PC-3 (cell line): ENCODE results near the gene EXD2. TPM values are rescaled to one million over a fixed set of nuclear protein-coding genes. Genes with fewer than 3 reads are reported as not detected.

Source experiments
- ATAC-seq: fragments of 200-7000 bp; cut with Tn5 transposase; 2 replicates; pipeline ENCODE4 v1.9.1; 2020; ENCODE audit warnings: mild to moderate bottlenecking, moderate library complexity
- BruUV-seq: library from RNA; stranded (reverse); fragments of 400-500 nt; replicated peaks from 2 replicates; lab custom pipeline; 2021; lab: Mats Ljungman, UMichigan
- CTCF ChIA-PET: fragments of 300-600 bp; sonication (Branson Sonifier 250); formaldehyde crosslinking; loops from one replicate; lab custom pipeline; 2022; ENCODE audit warnings: antibody characterized with exemption; lab: Charles Lee
- POLR2A ChIA-PET: fragments of 300-600 bp; sonication (Branson Sonifier 250); formaldehyde crosslinking; loops from one replicate; lab custom pipeline; 2022; ENCODE audit warnings: antibody characterized with exemption; ENCODE audit not compliant: unreplicated experiment; lab: Charles Lee
- DNase-seq: peaks from one replicate; pipeline ENCODE4 v3.0.0-alpha.2; 2015
- H2AFZ ChIP-seq: fragments of 300-600 bp; sonication (generic); 2 replicates; pipeline ENCODE4 v1.6.0; 2016; ENCODE audit warnings: antibody characterized with exemption, low read length
- H3F3A ChIP-seq: fragments of 300-600 bp; sonication (generic); one replicate; pipeline ENCODE4 v1.6.0; 2017; ENCODE audit warnings: antibody characterized with exemption, low read length, control low read depth, mild to moderate bottlenecking; ENCODE audit not compliant: unreplicated experiment
- H3K27ac ChIP-seq: fragments of 300-600 bp; sonication (generic); 2 replicates; pipeline ENCODE4 v1.5.1; 2016; ENCODE audit warnings: mild to moderate bottlenecking, low read length
- H3K27me3 ChIP-seq: fragments of 300-600 bp; sonication (generic); 2 replicates; pipeline ENCODE4 v1.6.1; 2016; ENCODE audit warnings: low read length, mixed read lengths
- H3K36me3 ChIP-seq: fragments of 300-600 bp; sonication (generic); 2 replicates; pipeline ENCODE4 v1.6.1; 2016; ENCODE audit warnings: low read depth, mixed run types, low read length, mixed read lengths
- H3K4me1 ChIP-seq: fragments of 300-600 bp; sonication (generic); 2 replicates; pipeline ENCODE4 v1.5.1; 2016; ENCODE audit warnings: low read length; ENCODE audit not compliant: insufficient read depth
- H3K4me2 ChIP-seq: fragments of 300-600 bp; sonication (generic); 2 replicates; pipeline ENCODE4 v1.6.0; 2016; ENCODE audit warnings: low read length
- H3K4me3 ChIP-seq: fragments of 300-600 bp; sonication (generic); 2 replicates; pipeline ENCODE4 v1.5.1; 2016; ENCODE audit warnings: mild to moderate bottlenecking, low read length, mixed read lengths
- H3K79me2 ChIP-seq: fragments of 300-600 bp; sonication (generic); 2 replicates; pipeline ENCODE4 v1.6.1; 2017; ENCODE audit warnings: low read length, mixed read lengths
- H3K9ac ChIP-seq: fragments of 300-600 bp; sonication (generic); 2 replicates; pipeline ENCODE4 v1.6.0; 2016; ENCODE audit warnings: mild to moderate bottlenecking, low read length
- H3K9me2 ChIP-seq: fragments of 300-600 bp; sonication (generic); replicated peaks from 2 replicates; pipeline ENCODE4 v1.6.1; 2016; ENCODE audit warnings: mixed run types, low read length, mixed read lengths
- H3K9me3 ChIP-seq: fragments of 300-600 bp; sonication (generic); 2 replicates; pipeline ENCODE4 v1.6.1; 2016; ENCODE audit warnings: low read length, mixed read lengths
- H4K20me1 ChIP-seq: fragments of 300-600 bp; sonication (generic); 2 replicates; pipeline ENCODE4 v1.6.1; 2016; ENCODE audit warnings: low read length, mixed read lengths
- EZH2 ChIP-seq: fragments of 300-600 bp; sonication (generic); IDR thresholded peaks from one replicate; pipeline ENCODE4 v1.6.1; 2017; ENCODE audit warnings: antibody characterized with exemption, mild to moderate bottlenecking, low read length; ENCODE audit not compliant: unreplicated experiment
- EZH2phosphoT487 ChIP-seq: fragments of 300-600 bp; sonication (generic); IDR thresholded peaks from 2 replicates; pipeline ENCODE4 v1.6.1; 2018; ENCODE audit warnings: mild to moderate bottlenecking, antibody characterized with exemption, low read length, borderline replicate concordance
- intact Hi-C: fragments of 100-400 bp; cut with micrococcal nuclease; formaldehyde crosslinking; loops from 2 replicates; pipeline ENCODE4 v1.9.0; 2023
- total RNA-seq: library from RNA; depleted of rRNA; stranded (reverse); fragments of >200 nt; gene quantifications from 2 replicates; pipeline ENCODE4 v1.2.3, GENCODE V29; 2014
- TF ChIP-seq, protein P1 (sequence below): fragments of 300-600 bp; sonication (generic); conservative IDR thresholded peaks from 2 replicates; pipeline ENCODE4 v1.5.1; 2017; ENCODE audit warnings: antibody characterized with exemption, low read depth, mild to moderate bottlenecking, low read length

Gene EXD2
- total RNA-seq, 1 experiment from 2014 or later: 19.9 TPM

- no peak overlapping the region for H2AFZ ChIP-seq
- H3K79me2 ChIP-seq: peaks cover 20% of the 10 kb centered on the region; the same call in 1 of the 2 replicates
- no TSS peak for BruUV-seq
- ChIA-PET CTCF (interaction anchor here (0.5 kb wide), 1 partner anchor 13 kb away, joined by 8 read pairs; no protein-coding TSS in a partner anchor), POLR2A (no interaction called here)
- peaks cover 10% of the 10 kb centered on the region for H3K4me1 ChIP-seq
- TF ChIP-seq EZH2 (no peak), EZH2phosphoT487 (no peak)
- TF ChIP-seq, protein P1, sequence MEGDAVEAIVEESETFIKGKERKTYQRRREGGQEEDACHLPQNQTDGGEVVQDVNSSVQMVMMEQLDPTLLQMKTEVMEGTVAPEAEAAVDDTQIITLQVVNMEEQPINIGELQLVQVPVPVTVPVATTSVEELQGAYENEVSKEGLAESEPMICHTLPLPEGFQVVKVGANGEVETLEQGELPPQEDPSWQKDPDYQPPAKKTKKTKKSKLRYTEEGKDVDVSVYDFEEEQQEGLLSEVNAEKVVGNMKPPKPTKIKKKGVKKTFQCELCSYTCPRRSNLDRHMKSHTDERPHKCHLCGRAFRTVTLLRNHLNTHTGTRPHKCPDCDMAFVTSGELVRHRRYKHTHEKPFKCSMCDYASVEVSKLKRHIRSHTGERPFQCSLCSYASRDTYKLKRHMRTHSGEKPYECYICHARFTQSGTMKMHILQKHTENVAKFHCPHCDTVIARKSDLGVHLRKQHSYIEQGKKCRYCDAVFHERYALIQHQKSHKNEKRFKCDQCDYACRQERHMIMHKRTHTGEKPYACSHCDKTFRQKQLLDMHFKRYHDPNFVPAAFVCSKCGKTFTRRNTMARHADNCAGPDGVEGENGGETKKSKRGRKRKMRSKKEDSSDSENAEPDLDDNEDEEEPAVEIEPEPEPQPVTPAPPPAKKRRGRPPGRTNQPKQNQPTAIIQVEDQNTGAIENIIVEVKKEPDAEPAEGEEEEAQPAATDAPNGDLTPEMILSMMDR: no peak
- no peaks in the 10 kb centered on the region for H3K9me3 ChIP-seq
- H3K36me3 ChIP-seq: no peaks in the 10 kb centered on the region
- DNase-seq: no peak
- no peak overlapping the region for H3K4me2 ChIP-seq
- no peak for ATAC-seq
- no peaks in the 10 kb centered on the region for H4K20me1 ChIP-seq
- no peaks in the 10 kb centered on the region for H3K9me2 ChIP-seq
- no peak overlapping the region for H3K27ac ChIP-seq
- H3K9ac ChIP-seq: no peak overlapping the region
- no peak overlapping the region for H3K4me3 ChIP-seq
- H3K27me3 ChIP-seq: no peaks in the 10 kb centered on the region
- intact Hi-C loops: loop anchor here (10.0 kb wide), 1 partner anchor 225 kb away; the partner anchor contains the start of gene ACTN1
- no peaks in the 10 kb centered on the region for H3F3A ChIP-seq
These were observed 8.5 kb downstream of the EXD2 start for GRCh38 chr14:69199786-69200185.

GRCh38 chr14:69204753-69205152 is 13.5 kb downstream of the EXD2 start:
- Histone ChIP-seq H3K9ac (peak overlapping the region; percentile 26; the same call in 1 of the 2 replicates), H3K4me1 (peaks cover 15% of the 10 kb centered on the region), H3K36me3 (no peaks in the 10 kb centered on the region), H3K9me2 (no peaks in the 10 kb centered on the region), H3K9me3 (no peaks in the 10 kb centered on the region), H4K20me1 (no peaks in the 10 kb centered on the region), H3F3A (no peaks in the 10 kb centered on the region), H3K27ac (peak overlapping the region; percentile 75), H3K4me2 (peak overlapping the region; percentile 30), H2AFZ (no peak overlapping the region), H3K27me3 (no peaks in the 10 kb centered on the region), H3K4me3 (no peak overlapping the region), H3K79me2 (peaks cover 6% of the 10 kb centered on the region; the same call in 1 of the 2 replicates)
- DNase-seq: peak; percentile 84
- ATAC-seq: peak; percentile 99
- intact Hi-C loops: loop anchor here (1.0 kb wide), 2 partner anchors 10 to 12 kb away; no protein-coding TSS in a partner anchor
- ChIA-PET POLR2A (no interaction called here), CTCF (interaction anchor here (1.5 kb wide), 1 partner anchor 53 kb away, joined by 4 read pairs; no protein-coding TSS in a partner anchor)
- TF ChIP-seq, protein P1: no peak
- TF ChIP-seq EZH2: no peak
- TF ChIP-seq EZH2phosphoT487: no peak
- BruUV-seq: no TSS peak

GRCh38 chr14:69207435-69208041 is 16.2 kb downstream of the EXD2 start:
- no peaks in the 10 kb centered on the region for H4K20me1 ChIP-seq
- ChIA-PET CTCF (no interaction called here), POLR2A (no interaction called here)
- H3K4me1 ChIP-seq: peaks cover 15% of the 10 kb centered on the region
- intact Hi-C loops: no loop called here
- H3K79me2 ChIP-seq: no peaks in the 10 kb centered on the region
- H3K4me3 ChIP-seq: no peak overlapping the region
- peaks cover 5% of the 10 kb centered on the region; the same call in 1 of the 2 replicates for H3K36me3 ChIP-seq
- no peak overlapping the region for H3K9ac ChIP-seq
- no peaks in the 10 kb centered on the region for H3K9me2 ChIP-seq
- no peak overlapping the region for H3K4me2 ChIP-seq
- DNase-seq (no peak), ATAC-seq (no peak)
- BruUV-seq: no TSS peak
- H3K27me3 ChIP-seq: no peaks in the 10 kb centered on the region
- H3K9me3 ChIP-seq: no peaks in the 10 kb centered on the region
- no peak overlapping the region for H3K27ac ChIP-seq
- H2AFZ ChIP-seq: no peak overlapping the region
- no peak for TF ChIP-seq EZH2phosphoT487
- TF ChIP-seq EZH2: no peak
- TF ChIP-seq, protein P1: no peak
- H3F3A ChIP-seq: no peaks in the 10 kb centered on the region
